Stimulated activated CD4-positive, alpha-beta T cell treated with anti-CD3 and anti-CD28 coated beads, Interleukin-12 subunit alpha, Interleukin-12 subunit beta, amount 100 ng/mL, for 4 hours (primary cell): ENCODE data around the gene P2RY12.
"Not testable (repeated sequence)": the region's sequence is repeated elsewhere in the genome, so short reads cannot be mapped to it uniquely, and the experiment has no call there.

ENCODE experiments used
- DNase-seq: peaks from one replicate; pipeline ENCODE4 v3.0.0-alpha.2; 2020

P2RY12 gene

DNA sequence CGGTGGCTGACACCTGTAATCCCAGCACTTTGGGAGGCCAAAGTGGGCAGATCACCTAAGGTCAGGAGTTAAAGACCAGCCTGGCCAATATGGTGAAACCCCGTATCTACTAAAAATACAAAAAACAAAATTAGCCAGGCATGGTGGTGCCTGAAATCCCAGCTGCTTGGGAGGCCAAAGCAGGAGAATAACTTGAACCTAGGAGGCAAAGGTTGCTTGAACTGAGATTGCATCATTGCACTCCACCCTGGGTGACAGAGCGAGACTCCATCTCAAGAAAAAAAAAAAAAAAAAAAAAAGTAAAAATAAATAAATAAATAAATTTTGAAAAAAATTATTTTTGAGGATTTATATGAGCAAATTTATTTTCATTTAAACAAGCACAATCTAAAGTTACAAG, 7.6 kb upstream of the P2RY12 start:
- not testable (repeated sequence) for DNase-seq

- no peak for DNase-seq
Observed at GRCh38 chr3:151391720-151392119, 7.2 kb upstream of the P2RY12 start.

GRCh38 chr3:151387842-151388241, 3.3 kb upstream of the P2RY12 start:
- DNase-seq, result no peak

DNA sequence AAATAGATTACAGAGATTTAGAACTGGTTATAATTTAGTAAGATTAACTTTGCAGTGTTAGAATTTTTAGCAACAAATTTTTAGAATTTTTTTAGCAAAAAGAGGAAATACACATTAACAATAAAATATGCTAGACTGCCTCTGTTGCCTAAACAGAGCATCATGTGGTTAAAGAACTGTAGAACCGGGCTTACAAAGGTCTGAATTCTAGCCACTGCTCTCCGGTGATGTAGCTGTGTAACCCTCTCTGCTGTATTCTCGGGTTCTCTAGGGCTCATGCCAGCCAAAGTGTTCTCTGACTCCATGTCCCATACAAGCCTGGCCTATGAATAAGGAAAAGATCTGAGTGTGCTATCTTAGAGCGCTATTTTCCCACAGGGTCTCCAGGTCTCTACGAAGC, 2.9 kb upstream of the P2RY12 start:
- DNase-seq, result no peak

DNA sequence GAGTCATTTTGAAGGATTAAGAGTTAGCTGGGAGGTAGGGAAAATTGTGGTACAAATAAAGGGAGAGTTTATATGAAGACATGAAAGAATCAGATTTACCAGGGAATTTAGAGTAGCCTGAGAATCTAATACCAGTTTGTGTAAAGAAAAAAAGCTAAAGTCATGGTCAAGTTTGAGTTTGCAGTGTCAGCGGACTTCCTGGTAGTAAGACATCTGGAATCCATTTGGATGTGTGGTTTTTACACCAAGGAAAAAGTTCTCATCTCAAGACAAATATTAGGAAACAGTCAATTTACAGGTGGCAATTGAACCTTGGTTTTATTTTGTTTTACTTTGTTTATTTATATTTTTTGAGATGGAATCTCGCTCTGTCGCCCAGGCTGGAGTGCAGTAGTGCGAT, 1.5 kb upstream of the P2RY12 start:
- no peak for DNase-seq

DNA sequence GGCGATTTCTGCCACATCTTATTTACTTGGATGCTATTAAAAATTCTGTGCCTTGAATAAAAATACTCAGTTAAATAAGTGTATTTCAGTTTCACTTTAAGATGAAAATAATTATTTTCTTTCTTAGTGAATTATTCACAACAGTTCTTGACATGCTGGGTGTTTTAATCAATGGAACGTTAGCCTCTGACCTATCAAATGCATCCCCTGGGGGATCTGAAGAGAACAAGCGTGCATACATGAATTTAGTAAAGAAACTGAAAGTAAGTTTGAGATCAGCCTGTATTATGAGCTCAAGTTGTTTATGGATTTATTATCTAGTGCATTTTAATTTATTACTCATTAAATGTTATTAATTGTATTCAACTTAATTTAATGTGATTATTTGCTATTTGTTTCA, 597 bp downstream of the P2RY12 start:
- DNase-seq, result no peak

DNA sequence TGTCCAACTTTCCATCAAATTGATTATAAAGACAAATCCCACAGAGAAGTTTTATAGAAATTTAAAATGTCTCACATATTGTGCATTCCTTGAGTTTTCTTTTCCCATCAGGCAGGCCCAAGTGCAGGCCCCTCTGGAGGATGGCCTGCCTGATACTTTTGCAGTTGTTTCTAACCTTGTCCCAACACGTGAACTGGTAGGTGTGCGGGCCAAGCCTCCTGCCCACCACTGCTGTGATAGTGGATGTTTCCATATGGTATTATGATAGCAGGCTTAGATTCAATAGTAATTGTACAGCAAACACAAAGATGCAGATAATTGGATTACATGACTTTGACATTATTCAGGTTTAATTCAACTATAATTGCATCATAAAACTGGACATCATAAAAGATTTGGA, 1.4 kb downstream of the P2RY12 start:
- no peak for DNase-seq

GRCh38 chr3:151382671-151383070, 1.9 kb downstream of the P2RY12 start:
- no peak for DNase-seq

DNA sequence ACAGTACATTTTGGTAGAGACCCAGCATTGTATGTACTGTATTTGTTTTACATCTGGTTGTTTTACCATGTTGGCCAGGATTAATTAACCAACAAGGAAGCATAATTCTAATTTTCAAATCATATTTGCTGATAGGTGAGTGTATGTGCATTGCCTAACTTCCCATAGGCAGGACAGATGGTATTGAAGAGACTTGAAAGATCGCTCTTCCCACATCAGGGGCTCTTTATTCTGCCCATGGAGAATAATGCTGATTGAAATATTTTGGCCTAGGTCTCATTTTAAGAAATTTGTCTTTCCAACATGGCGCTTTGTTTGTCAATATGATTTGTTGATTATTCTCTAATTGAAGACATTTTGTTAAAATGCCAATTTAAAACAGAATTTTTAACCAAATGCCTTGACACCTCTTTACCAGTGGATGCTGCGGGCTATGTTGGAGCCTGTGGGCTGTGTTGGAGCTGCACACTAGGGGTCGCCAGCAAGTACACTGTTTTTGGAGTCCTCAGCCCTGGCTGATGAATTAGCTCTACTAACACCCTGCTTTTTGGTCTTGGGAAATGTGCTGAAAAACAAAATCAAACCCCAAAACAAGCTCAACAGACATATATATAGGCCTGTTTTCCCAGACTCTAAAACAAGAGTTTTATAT, 5.3 kb downstream of the P2RY12 start:
- no peak for DNase-seq

DNA sequence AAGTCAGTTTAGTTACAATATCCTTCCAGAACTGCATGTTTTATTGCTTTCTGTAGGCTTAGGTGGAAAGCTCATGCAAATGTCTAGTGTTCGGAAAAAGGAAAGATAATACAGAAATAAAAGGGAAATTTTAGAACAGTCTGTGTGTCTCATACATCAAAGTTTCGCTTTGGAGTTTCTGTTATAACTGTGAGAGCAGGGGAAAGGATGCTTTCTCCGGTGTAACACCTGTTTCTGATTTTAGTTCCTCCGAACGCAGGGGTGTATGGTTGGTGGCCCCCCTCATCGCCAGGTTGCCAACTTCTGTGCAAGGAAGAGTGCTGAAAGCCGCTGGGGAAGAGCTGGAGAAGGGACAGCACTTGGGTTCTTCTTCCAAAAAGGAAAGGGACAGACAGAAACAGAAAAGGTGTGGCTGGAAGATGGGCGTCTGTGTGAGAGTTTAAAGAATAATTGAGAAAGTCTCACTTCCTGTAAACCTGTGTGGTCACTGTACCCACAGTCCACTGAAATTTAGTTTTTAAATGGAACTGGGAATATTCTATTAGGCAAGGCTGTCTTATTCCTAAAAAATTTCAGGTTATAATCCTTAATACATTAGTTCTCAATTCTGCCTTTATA, 6.7 kb downstream of the P2RY12 start:
- DNase-seq, result no peak

- DNase-seq, result no peak
Observed at GRCh38 chr3:151372063-151372820, 12.3 kb downstream of the P2RY12 start.

DNA sequence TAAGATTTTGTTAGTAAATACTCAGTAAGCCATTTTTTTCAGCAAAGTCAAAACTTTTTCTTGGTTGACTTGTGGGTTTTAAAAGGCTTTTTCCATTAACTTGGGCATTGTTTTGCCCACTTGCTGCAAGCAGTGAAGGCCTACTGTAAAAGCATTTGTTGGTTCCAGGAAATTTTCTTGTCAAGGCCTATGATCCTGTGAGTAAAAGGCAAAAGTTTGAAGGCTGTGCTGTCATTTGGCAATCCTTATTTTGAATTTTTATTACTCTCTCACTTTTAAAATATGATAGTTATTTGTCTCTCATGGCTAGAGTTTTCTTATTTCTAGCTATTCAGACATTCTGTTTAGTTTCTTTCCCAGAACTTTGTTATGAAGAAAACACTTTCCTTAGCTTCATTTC, 13.0 kb downstream of the P2RY12 start:
- no peak for DNase-seq

DNA sequence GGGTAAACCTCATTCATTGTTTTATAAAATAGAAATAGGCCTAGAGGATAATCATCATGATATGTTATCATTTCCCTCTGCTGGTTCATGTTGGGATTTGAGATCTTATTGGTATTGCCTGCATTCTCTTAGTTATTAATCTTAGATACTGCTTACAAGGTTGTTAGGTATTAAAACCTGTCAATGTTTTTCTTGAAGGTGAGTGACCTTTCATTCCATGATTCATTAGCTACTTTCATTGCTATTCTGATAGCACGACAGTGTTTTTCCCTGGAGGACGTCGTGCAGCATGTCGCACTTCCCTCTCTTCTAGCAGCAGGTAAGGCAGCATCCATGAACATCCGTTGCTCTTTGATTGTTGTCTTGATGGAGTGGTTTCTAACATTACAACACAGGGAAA, 17.1 kb downstream of the P2RY12 start:
- no peak for DNase-seq

DNA sequence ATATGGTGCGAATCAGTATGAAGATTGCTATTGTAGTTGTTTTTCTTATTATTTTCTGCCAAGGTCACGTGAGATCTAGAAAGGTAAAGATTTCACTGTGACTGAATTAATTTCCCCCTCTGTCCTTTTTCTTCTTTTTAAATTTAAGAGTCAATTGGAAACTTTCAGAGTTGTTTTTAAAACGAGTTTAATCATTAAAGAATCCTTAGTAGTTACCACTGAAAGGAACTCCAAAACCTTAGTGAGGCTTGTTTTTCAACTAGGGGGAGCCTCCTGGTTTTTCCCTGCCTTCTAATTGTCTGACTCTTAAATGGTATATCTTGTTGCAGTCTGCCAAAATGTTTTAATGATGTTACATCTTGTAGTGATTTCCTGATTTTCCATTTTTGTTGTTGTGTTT, 17.6 kb downstream of the P2RY12 start:
- DNase-seq, result no peak

DNA sequence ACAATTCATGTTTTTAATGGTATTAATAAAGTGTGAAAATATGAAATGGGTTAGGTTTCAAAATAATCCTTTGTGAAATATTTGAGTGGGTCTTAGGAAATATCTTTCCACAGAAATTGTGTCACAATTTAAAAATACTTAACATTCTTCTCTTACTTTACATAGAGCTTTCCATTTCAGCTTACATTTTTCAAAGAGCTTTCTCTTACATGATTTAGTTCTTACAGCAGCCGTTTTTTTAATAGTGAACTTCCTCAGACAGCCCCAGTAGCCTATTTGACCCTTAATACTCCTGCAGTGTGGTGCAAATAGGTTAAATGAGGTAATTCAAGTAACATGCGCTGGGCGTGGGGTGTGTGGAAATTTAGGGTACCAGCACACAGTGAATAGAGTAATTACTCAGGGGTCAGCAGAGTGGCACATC, 21.8 kb downstream of the P2RY12 start:
- no peak for DNase-seq

DNA sequence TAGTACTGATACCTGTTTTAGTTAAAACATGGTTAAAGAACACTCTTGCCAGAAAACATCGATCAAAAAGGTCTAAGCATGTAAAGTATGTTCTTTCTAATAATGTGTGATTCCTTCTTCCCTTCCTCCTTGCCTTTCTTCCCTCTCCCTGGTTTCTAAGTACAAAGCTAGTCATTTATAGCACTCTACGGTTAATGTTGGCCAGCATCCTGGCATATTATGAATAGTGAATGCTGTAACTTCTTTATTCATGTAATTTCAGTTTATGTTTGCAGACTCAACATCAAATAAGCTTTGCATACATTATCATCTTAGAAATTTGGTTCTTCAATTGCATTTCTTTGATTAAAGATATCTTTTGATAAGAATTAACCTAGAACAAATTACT, 27.1 kb downstream of the P2RY12 start:
- no peak for DNase-seq

DNA sequence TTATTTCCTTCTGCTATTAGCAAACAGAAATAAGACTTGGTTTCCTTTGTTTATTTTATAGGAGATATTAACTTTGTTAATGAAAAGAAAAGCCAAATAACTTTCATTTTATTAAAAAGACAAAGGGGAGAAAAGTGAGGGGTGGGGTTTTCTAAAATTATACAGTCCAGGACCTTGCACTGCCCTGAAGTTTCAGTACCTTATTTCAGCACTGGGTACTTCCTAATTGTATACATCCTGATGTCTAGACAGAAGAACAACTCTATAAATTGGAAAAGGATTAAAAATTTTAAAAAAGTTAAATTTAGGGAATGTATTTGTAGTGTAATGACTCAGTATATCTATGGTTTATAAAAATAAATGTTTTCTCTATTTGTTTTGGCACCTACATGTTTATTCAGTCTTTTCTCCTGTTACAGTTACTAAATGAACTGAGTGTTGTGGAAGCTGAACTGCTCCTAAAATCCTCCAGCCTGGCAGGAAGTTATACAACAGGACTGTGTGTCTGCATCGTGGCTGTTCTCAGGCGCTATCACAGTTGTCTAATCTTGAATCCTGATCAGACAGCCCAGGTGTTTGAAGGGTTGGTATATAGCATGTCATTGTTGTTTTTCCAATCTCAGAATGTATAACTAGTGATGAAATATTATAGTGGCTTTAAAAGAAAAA, 27.6 kb downstream of the P2RY12 start:
- no peak for DNase-seq

GRCh38 chr3:151351648-151352047, 32.9 kb downstream of the P2RY12 start:
- no peak for DNase-seq

GRCh38 chr3:151351219-151351618, 33.3 kb downstream of the P2RY12 start:
- no peak for DNase-seq

DNA sequence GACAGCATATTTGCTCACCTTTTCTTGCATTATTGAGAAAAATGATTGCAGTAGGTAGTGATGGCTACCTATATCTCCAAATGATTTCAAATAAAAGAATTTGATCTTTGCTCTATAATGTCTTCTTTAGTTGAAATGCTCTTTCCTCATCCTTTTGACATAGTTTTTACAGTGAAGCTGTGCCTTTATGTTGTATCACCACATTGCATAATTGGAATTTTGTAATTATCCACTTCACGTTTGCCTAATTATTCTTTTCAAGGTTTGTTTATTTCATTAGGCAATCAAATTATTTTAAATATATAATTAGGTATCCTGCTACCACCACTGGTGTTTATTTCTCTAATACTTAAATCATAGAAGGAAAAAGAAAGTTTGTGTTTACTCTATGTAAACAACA, 33.9 kb downstream of the P2RY12 start:
- no peak for DNase-seq

- no peak for DNase-seq
Observed at GRCh38 chr3:151347432-151347831, 37.1 kb downstream of the P2RY12 start.

GRCh38 chr3:151346292-151346691, 38.3 kb downstream of the P2RY12 start:
- DNase-seq, result no peak

DNA sequence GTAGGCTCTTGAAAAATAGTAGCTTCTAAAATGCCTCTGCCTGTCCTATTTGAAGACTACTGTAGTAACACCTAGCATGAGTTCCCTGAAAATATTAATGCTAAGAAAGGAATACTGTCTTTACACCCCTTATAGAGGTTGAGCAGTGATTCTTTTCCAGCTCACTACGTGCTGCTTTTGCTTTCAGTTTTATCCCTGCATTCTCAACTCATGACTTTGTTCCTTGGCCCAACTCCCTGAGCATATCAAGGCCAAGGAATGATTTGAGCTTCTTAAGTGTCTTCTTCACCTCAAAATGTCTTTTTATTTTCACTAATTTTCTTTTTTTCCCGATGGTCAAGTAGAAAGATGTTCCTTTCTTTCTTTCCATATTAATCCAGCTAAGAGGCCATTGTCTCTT, 38.7 kb downstream of the P2RY12 start:
- DNase-seq, result no peak

GRCh38 chr3:151331696-151332095, 52.9 kb downstream of the P2RY12 start:
- no peak for DNase-seq
